HG03045 (cell line): ENCODE data around the gene ORAI2.
"Not testable (repeated sequence)": the region's sequence is repeated elsewhere in the genome, so short reads cannot be mapped to it uniquely, and the experiment has no call there.

Source experiments
- ATAC-seq: cut with Tn5 transposase; IDR thresholded peaks from one replicate; pipeline ENCODE4 v1.9.1; 2021; ENCODE audit warnings: mild to moderate bottlenecking, moderate library complexity; ENCODE audit not compliant: unreplicated experiment

The ORAI2 gene

DNA sequence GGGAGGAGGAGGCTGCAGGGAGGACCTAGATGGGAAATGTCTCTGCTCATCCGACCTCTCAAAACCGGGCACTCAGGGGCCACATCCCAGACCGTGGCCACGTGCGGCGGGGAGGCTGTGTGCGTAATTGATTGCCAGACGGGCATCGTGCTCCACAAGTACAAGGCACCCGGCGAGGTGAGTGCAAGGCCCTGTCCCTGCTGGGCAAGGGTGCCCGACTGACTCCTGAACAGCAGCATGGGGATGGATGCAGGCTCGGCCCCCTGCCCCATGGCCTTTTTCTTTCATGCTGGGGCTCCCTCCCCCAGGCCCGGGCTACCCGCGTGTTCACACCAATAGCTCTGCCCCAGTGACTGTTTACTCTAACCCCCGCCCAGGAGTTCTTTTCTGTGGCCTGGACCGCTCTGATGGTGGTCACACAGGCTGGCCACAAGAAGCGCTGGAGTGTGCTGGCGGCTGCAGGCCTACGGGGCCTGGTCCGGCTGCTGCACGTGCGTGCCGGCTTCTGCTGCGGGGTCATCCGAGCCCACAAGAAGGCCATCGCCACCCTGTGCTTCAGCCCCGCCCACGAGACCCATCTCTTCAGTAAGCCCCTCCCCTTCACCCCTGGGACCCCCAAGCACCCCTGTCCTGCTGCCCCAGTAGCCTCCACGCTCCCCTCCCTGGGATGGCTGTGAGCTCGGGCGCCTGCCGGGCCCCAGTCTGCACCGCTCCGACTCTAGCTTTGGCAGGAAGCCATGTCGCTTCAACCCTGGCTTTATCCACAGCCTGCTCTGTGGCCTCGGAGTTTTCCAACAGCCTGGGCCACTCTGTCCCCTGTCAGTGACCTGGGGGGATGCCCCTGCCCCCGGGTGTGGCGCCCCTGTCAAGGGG is 35.3 kb downstream of the ORAI2 start:
- no peak for ATAC-seq

DNA sequence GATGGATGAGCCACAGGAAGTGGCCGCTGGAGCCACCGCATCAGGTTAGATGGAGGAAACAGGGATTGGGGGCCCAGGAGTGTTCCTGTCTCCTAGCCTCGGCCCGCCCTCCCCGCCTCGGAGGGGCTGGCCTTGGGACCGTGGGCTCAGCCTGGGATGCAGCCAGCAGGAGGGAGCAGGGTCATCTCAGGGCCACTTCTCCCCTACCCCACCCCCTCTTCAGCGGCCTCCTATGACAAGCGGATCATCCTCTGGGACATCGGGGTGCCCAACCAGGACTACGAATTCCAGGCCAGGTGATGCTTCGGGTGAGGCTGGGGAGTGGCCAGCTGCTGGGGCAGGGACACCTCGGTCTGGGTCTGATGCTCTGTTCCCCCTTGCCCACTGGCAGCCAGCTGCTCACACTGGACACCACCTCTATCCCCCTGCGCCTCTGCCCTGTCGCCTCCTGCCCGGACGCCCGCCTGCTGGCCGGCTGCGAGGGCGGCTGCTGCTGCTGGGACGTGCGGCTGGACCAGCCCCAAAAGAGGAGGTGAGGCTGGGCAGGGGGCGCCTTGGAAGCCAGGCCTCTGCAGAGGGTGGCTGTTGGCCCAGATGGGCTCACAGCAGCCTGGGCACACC is 36.1 kb downstream of the ORAI2 start:
- no peak for ATAC-seq

DNA sequence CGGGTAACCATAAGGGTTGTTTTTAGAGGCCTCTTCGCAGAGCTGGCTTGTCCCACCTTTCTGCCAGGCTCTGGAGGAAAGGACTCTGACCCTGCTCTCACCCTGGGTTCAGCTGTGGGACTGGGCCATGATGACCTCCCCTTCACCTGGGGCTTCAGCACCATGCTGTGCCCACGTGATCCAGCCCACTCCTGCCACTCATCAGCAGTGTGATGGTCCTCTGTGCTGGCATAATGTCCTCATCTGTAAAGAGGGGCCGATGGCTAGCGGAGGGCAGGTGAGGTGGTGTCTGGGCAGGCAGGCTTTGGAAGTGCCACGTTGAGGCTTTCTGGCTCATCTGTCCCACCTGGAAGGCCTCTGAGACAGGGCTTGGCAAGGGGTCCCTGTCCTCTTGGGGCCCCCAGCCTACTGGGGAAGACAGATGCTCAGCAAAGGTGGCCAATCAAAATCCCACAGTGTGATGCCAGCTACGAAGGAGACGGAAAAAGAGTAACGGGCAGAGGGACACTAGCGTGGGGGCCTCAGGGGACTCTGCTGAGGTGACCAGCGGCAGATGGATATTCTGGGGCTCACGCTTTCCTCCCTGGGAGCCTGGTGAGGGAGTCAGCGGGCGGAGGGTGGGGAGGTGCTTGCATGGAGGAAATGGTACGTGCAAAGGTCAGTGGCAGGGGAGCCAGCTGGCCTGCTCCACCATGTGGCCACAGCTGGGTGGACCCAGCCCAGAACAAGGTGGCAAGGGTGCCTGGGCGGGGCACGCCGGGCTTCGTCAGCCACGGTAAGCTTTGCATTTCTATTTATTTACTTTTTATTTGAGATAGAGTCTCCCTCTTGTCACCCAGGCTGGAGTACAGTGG is 36.8 kb downstream of the ORAI2 start:
- ATAC-seq: no peak

DNA sequence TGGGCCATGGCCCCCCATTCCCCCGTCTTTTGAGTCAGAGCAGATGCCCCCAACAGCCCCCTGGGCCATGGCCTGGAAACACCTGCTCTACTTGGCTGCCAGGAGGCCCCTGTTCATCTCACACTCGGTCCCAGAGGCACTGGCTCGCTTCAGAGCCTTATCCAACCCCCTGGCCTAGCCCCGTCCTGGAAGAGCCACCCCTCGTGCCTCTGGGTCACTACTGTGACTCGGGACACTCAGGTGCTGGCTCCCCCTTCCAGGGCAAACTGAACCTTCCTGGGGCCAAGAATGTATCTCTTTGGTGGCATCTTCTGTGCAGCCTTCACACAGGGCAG is 38.4 kb downstream of the ORAI2 start:
- ATAC-seq: no peak

DNA sequence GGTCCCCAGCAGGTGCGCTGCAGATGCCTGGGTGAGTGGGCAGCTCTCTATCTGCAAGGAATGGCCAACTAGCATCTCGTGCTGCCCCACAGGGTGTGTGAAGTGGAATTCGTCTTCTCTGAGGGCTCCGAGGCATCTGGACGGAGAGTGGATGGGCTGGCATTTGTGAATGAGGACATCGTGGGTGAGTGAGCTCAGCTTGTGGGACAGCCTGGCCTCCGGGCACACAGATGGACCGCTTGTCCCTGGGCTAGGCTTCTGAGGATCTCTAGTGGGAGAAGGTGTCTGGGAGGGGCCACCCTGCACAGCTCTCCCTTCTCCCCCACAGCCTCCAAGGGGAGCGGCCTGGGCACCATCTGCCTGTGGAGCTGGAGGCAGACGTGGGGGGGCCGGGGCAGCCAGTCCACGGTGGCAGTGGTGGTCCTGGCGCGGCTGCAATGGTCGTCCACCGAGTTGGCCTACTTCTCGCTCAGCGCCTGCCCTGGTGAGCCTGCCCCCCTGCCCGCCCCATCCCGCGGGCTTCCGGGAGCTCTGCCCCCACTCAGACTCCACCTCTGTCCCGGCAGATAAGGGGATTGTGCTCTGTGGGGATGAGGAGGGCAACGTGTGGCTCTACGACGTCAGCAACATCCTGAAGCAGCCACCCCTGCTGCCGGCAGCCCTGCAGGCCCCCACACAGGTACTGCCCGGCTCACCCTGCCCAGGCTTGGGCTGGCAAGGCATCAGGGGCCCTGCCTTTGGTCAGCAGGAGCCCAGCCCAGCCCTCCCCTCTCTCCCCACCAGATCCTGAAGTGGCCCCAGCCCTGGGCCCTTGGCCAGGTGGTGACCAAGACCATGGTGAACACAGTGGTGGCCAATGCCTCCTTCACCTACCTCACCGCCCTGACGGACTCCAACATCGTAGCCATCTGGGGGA is 39.0 kb downstream of the ORAI2 start:
- no peak for ATAC-seq

DNA sequence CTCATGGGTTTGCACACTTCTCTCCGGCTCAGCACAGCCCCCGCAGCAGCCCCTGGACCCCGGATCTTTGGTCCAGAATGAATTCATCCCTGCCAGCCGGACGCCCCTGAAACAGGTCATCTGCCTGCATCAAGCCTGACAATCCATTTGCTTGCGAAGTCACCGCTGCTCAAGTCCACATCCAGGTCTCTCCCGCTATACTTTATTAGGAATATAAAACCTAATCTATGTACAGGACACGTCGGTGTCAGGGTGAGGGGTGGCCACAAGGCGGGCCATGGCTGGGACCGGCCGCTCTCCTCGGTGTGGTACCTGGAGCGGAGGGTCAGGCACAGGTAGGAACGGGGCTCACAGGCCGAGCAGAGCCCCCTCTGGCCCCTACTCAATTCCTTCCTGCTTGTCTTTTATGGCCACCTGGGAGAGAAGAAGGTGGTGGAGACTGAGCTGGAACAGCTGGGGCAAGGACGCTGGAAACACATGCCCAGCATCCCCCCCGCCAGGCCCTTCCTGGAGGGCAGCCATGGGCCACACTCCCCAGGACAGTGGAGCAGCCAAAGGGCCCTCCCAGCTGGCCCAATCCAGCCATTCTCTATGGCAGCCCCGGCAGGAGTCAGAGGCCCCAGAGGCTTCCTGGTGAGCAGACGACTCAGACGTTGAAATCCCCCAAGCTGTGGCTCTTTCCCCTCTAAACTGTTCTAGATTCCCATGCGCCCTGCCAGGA is 40.1 kb downstream of the ORAI2 start:
- ATAC-seq: no peak

DNA sequence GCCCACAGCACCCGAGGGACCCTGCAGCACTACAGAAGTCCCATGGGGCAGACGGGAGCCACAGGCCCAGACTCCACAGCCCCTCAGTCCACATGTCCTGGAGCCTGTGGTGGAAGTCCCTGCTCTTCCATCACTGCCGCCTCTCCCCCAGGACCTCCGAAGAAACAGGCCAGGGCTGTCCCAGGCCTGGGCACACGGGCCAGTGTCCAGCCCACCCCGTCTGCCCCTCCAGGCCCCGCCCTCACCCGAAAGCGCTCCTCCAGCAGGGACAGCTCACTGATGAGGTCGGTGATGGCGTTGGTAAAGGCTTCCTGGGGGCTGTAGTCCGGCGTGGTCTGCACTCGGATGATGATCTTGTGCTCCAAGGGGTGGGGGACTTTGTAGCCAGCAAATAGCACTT is 40.7 kb downstream of the ORAI2 start:
- not testable (repeated sequence) for ATAC-seq

DNA sequence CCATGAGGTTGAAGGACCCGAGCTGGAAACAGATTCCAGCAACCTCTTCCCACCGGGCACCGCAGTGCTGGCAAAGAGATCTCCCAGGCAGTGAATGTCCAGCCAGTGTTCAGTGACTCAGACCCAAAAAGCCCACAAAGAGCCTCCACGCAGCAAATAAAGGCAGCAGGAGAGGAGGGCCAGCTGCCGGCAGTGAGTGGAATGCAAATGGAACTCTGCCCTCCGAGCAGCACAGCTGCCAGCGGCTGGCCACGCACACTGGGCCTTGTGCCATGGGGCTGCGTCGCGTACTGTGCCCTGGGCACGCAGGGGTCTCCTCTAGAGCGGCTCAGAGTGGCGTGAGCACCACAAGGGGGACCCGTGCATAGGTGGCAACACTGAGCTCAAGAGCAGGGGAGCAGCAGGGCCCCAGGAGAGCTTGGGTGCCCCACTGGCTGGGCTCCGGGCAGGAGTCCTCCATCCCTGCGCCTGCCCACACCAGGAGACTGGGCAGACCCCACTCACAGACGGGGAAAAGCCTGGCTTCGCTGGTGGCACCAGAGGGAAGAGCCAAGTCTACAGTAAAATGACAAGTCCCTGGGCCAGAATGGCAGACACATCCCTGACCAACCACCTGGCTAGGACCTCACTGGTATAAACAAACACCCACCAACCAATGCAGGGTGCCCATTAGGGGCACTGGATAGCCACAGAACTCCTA is 41.5 kb downstream of the ORAI2 start:
- ATAC-seq: not testable (repeated sequence)

DNA sequence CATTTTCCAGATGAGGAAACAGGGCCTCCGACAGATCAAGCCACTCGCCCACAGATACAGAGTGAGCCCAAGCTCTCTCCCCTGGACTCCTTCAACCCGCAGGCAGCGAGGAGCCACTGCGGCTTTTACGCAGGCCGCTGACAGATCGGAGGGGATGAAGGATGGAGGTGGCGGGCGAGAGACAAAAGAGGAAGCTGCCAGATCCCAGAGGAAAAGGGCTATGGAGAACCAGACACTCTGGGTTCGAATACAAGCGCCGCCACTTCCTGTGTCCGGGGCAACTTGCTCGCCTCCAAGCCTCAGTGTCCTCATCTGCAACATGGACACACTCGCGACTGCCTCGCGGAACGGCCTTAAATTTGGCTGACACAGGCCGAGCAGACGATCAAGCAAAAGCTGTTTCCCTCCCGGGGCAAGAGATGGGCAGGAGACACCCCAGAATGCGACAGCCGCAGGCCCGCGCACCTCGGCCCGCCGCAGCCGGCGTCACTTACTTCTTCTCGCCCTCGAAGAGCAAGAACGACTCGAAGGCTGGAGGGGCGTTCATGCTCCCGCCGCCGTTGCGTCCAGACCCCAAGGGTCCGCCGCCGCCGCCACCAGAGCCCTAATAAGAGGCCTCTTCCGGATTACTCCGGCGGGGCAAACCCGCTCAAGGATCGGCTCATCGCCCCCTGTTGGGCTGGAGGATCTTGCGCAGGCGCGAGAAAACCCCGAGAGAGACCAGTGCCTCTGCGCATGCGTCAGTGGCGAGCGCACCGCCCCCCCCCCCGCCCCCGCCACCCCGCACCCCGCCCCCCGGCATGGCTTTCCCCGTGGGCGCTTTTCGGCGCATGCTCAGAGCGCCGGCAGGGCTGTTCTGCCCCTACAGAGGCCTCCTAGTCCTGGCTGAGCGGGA is 45.2 kb downstream of the ORAI2 start, which contains the start of gene POLR2J:
TSS of gene POLR2J (minus strand) at position 609 of the 895 bp plus-strand sequence. CDS start at position 547, 62 bp downstream.
- peak; percentile 91 for ATAC-seq

DNA sequence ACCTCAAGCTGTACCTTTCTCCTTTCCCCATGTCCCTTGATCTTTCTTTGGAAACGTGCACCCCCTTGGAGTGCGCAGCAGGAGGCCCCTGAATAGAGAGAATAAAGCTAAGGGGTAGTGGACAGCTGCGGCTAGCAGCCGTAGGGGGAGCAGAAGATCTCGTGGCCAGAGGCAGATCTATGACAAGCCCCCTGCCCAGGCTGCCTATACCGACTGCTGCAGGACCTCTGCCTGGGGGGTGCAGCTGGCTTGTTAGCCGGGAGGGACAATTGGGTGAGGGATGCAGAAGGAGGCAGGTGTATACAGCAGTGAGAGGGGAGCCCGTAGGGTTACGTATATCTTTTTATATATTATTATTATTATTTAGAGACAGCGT is 45.8 kb downstream of the ORAI2 start:
- ATAC-seq: peak; percentile 11

DNA sequence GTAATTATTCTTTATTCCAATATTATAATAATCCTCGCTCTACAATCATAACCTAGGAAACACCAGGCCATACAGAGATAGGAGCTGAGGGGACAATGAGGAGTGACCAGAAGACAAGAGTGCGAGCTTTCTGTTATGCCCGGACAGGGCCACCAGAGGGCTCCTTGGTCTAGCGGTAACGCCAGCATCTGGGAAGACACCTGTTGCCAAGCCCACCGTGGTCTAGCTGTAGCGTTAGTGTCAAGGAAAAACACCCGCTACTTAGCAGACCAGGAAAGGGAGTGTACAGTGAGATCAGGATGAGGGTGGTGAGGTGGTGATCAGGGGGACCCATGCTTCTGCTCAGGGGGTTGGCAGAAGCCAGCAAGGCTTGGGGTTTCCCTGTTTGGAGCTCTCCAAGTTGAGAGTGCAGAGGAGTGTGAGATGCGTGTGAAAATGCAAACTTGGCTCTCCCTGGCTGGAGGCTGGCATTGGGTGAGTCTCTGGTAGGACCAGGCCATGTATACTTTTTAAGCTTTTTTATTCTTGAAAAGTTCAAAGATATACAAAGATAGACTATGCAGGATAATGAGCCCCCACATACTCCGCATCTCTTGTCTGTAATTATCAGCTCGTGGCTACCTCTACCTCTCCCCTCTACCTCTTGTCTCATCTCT is 46.7 kb downstream of the ORAI2 start:
- ATAC-seq: not testable (repeated sequence)

DNA sequence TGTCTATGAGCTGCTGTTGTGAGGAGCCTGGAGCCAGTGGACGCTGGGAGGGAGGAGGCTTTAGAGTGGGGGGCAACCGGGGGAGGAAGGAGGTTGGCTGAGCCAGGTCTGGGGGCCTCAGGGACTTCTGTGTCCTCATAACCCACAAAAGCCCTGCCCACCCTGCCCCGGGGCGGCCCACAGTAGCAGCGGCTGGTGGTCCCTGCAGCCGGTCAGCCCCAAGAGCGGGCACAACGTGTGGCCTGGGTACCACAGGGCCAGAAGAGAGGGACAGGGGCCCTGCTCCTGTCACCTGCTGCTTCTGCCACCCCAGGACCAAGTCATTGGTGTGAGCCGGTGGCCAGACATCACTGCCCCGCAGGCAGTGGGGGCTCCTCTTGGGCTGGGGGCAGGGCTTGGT is 48.6 kb downstream of the ORAI2 start:
- ATAC-seq: not testable (repeated sequence)

DNA sequence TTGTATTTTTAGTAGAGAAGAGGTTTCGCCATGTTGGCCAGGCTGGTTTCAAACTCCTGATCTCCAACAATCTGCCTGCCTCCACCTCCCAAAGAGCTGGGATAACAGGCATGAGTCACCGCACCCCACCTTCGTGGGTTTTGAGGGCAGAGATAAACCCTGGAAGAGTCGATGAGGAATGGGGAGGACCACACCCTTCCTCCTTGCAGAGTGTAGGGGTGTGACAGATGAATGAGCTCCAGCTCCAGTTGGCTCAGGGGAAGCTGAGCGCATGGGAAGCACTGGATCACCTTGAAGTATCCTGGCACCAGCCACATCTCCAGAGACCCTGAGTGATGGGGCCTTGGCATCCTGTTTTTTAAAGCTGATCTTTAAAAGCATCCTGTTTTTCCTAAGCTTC is 50.9 kb downstream of the ORAI2 start:
- ATAC-seq: not testable (repeated sequence)

DNA sequence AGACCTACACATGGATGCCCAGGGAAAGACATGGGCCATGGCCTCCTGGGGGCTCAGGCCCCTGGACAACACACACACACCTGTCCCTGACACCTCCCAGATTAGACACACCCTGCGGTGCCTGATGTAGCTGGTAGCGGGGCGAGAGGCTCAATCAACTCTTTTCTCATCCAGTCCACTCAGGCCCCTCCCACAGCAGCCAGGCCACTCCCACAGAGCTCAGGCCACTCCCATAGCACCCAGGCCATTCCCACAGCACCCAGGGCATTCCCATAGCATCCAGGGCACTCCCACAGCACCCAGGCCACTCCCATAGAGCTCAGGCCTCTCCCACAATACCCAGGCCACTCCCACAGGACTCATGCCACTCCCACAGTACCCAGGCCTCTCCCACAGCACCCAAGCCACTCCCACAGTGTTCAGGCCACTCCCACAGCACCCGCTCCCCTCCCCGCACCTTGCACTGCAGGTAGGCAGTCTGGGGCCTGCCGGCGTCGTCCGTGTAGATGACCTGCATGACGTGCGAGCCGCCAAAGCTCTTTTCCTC is 57.2 kb downstream of the ORAI2 start:
- ATAC-seq: not testable (repeated sequence)

DNA sequence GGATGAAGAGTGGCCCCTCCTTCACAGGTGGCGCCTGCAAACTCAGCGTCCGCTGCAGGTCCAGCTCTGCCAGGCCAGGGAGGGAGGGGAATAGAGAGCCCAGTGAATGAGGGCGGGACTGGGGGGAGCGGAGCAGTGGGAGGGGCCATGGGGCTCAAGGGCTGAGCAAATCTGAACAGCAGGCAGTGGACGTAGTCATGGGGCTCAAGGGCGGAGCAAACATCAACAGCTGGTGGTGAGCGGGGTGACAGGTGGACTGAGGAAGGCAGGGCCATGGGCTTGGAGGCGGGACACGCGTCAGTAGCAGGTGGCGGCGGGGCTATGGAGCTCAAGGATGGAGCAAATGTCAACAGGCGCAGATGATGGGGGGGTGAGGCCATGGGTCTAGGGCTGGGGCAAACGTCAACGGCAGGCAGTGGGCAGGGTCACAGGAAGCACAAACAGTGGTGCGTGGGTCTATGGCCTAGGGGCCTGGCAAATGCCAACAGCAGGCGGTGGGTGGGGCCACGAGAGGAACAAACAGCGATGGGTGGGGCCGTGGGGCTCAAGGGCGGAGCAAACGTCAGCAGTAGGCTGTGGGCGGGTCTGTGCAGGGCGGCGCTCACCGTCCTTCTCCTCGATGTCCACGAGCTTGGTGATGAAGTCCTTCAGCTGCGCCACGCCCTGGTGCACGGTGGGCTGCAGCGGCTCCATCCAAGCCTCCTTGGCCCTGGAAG is 60.0 kb downstream of the ORAI2 start:
- peak; percentile 37 for ATAC-seq

DNA sequence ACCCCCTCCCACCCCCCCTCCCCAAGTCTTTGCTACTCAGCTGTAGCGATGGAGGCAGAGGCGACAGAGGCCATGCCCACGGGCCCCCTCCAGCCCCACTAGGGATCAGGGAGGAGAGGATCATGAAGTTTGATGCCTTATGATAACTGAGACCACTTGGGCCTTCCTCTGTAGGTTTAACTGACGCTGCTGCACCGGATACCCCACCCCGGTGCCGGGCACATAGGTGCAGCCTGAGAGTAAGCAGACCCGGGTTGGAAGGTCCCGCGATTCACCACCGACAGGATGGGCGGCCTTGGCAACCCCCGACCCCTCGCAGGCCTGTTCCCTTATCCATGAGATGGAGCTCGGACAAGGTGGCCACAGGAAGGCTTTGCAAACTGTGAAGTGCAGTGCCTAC is 60.7 kb downstream of the ORAI2 start:
- ATAC-seq: peak; percentile 2
